Right lobe of liver (tissue), 4 donors: ENCODE results near the gene COL10A1.

Source experiments
- POLR2A ChIP-seq: fragments of 450-650 bp; IDR thresholded peaks from one replicate; pipeline ENCODE4 v1.6.1; 2017; ENCODE audit warnings: antibody characterized with exemption, mild to moderate bottlenecking
- TF ChIP-seq, protein P1 (sequence below), 4 donors: fragments of 200-600 bp in 3 of 4; fragments of 450-650 bp in 1 of 4; IDR thresholded peaks; one replicate each; pipeline versions ENCODE4 v1.5.1 to v1.8.0; 2016 to 2022; ENCODE audit warnings: antibody characterized with exemption in 4 of 4, mild to moderate bottlenecking in 2 of 4
- donor health status: DM: no; HTN: no; CAD: no.
- donor health status: DM: no; HTN: no; CAD: no.
- donor health status: DM: no; HTN: yes; CAD: no.

DNA sequence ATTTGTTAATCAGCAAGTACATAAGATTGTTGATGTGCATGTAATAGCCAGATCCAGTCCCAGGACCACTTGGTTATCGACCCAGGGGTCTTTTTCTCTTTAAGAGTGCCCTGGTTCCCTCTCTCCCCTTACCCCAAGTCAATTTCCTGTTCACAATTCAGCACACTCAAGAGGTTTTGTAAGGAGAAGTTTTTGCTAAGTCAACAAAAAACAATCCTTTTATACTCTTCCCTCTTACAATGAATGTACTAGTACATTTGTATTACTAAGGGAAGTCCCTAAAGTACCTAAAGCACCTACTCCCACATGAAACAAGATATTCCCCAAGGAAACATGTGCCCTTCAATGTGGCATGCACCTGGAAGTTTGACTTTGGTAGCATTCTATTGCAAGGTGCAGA, 26.9 kb downstream of the COL10A1 start:
- TF ChIP-seq, protein P1, sequence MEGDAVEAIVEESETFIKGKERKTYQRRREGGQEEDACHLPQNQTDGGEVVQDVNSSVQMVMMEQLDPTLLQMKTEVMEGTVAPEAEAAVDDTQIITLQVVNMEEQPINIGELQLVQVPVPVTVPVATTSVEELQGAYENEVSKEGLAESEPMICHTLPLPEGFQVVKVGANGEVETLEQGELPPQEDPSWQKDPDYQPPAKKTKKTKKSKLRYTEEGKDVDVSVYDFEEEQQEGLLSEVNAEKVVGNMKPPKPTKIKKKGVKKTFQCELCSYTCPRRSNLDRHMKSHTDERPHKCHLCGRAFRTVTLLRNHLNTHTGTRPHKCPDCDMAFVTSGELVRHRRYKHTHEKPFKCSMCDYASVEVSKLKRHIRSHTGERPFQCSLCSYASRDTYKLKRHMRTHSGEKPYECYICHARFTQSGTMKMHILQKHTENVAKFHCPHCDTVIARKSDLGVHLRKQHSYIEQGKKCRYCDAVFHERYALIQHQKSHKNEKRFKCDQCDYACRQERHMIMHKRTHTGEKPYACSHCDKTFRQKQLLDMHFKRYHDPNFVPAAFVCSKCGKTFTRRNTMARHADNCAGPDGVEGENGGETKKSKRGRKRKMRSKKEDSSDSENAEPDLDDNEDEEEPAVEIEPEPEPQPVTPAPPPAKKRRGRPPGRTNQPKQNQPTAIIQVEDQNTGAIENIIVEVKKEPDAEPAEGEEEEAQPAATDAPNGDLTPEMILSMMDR (IDR thresholded peaks at IDR 0.05) = no peak
- TF ChIP-seq POLR2A = no peak
